NCI-H1694 treated with DMSO at 0.1 percent for 48 hours (cell line): ENCODE results near the gene FOXP1.

Experiments used
- DNase-seq: peaks from one replicate; lab custom pipeline; 2025; lab: John Stamatoyannopoulos, UW

FOXP1 gene

GRCh38 chr3:71240034-71240433 is 343.5 kb downstream of the FOXP1 start:
- no peak for DNase-seq

GRCh38 chr3:71238355-71238757 is 345.2 kb downstream of the FOXP1 start:
- DNase-seq: no peak

- no peak for DNase-seq
Measured at GRCh38 chr3:71237672-71238071, 345.9 kb downstream of the FOXP1 start.

GRCh38 chr3:71235846-71236245 is 347.7 kb downstream of the FOXP1 start:
- DNase-seq: no peak

- DNase-seq: no peak
Measured at GRCh38 chr3:71232895-71233294, 350.6 kb downstream of the FOXP1 start.

GRCh38 chr3:71232175-71232679 is 351.3 kb downstream of the FOXP1 start:
- DNase-seq: no peak

- DNase-seq: no peak
Measured at GRCh38 chr3:71231680-71232079, 351.8 kb downstream of the FOXP1 start.

- DNase-seq: no peak
Measured at GRCh38 chr3:71229905-71230657, 353.4 kb downstream of the FOXP1 start.

- DNase-seq: no peak
Measured at GRCh38 chr3:71228156-71228866, 355.2 kb downstream of the FOXP1 start.

- DNase-seq: no peak
Measured at GRCh38 chr3:71227270-71227661, 356.3 kb downstream of the FOXP1 start.

- no peak for DNase-seq
Measured at GRCh38 chr3:71226565-71227269, 356.8 kb downstream of the FOXP1 start.

GRCh38 chr3:71225951-71226564 is 357.5 kb downstream of the FOXP1 start:
- DNase-seq: no peak

GRCh38 chr3:71225002-71225684 is 358.4 kb downstream of the FOXP1 start:
- no peak for DNase-seq

GRCh38 chr3:71219744-71220638 is 363.5 kb downstream of the FOXP1 start:
- no peak for DNase-seq

GRCh38 chr3:71218508-71218907 is 365.0 kb downstream of the FOXP1 start:
- no peak for DNase-seq

GRCh38 chr3:71217640-71218222 is 365.8 kb downstream of the FOXP1 start:
- DNase-seq: no peak

- no peak for DNase-seq
Measured at GRCh38 chr3:71215351-71215750, 368.2 kb downstream of the FOXP1 start.

- no peak for DNase-seq
Measured at GRCh38 chr3:71214797-71215196, 368.7 kb downstream of the FOXP1 start.

GRCh38 chr3:71214016-71214415 is 369.5 kb downstream of the FOXP1 start:
- DNase-seq: no peak

- no peak for DNase-seq
Measured at GRCh38 chr3:71211083-71211482, 372.4 kb downstream of the FOXP1 start.
